Endothelial cell of umbilical vein (primary cell): ENCODE results near the gene PHF1. TPM values are rescaled to one million over a fixed set of nuclear protein-coding genes. Genes with fewer than 3 reads are reported as not detected.

Experiments
- BruUV-seq: library from RNA; stranded (reverse); fragments of 400-500 nt; replicated peaks from 2 replicates; lab custom pipeline; 2021; lab: Mats Ljungman, UMichigan
- CTCF ChIA-PET: fragments of 300-600, 350-600 bp; sonication (Branson Sonifier 250); formaldehyde crosslinking; loops from one replicate; lab custom pipeline; 2021; ENCODE audit warnings: antibody characterized with exemption, inconsistent platforms; lab: Charles Lee
- POLR2A ChIA-PET: fragments of 300-600, 350-600 bp; sonication (Branson Sonifier 250); formaldehyde crosslinking; loops from one replicate; lab custom pipeline; 2021; ENCODE audit warnings: antibody characterized with exemption, inconsistent platforms; lab: Charles Lee
- DNase-seq: peaks from one replicate; pipeline ENCODE4 v3.0.0-alpha.2; 2011; ENCODE audit warnings: low read depth, low spot score
- FAIRE-seq: peaks from 2 replicates; lab custom pipeline; 2011; peaks lifted over from hg19 to GRCh38; lab: Jason Lieb, UNC
- H2AFZ ChIP-seq: 2 replicates; pipeline ENCODE4 v1.6.0; 2012; ENCODE audit warnings: low read depth, low read length, control low read depth, inconsistent platforms
- H3K27ac ChIP-seq: 2 replicates; pipeline ENCODE4 v1.5.1; 2011; ENCODE audit warnings: low read depth, mild to moderate bottlenecking, control low read depth, low read length, moderate library complexity; ENCODE audit not compliant: insufficient read depth
- H3K27me3 ChIP-seq, 2 experiments: 2 replicates each; pipeline versions ENCODE4 v1.6.0 to v1.6.1; 2011; ENCODE audit warnings: low read length in 2 of 2, mixed read lengths in 1 of 2; ENCODE audit not compliant: control insufficient read depth in 2 of 2, insufficient read depth in 2 of 2
- H3K36me3 ChIP-seq, 2 experiments: 2 replicates in 1 of 2; 3 replicates in 1 of 2; pipeline ENCODE4 v1.5.1; 2011; ENCODE audit warnings: low read length in 2 of 2, mild to moderate bottlenecking in 1 of 2, moderate library complexity in 1 of 2; ENCODE audit not compliant: control insufficient read depth in 2 of 2, insufficient read depth in 2 of 2; ENCODE audit errors: extremely low read depth in 1 of 2
- H3K4me1 ChIP-seq: 3 replicates; pipeline ENCODE4 v1.5.1; 2011; ENCODE audit warnings: mild to moderate bottlenecking, low read length; ENCODE audit not compliant: control insufficient read depth, insufficient read depth; ENCODE audit errors: extremely low read depth
- H3K4me2 ChIP-seq: 2 replicates; pipeline ENCODE4 v1.6.1; 2011; ENCODE audit warnings: low read length, control low read depth, mixed read lengths; ENCODE audit not compliant: insufficient read depth
- H3K4me3 ChIP-seq, 3 experiments: fragments of 200-600 bp in 1 of 3; sonication (generic), shearing (Covaris generic) in 1 of 3; replicated peaks in 1 of 3; 2 replicates each; pipeline ENCODE4 v1.5.1; 2011 to 2016; ENCODE audit warnings: control low read depth in 3 of 3, low read length in 3 of 3, mild to moderate bottlenecking in 2 of 3, inconsistent platforms in 1 of 3, low read depth in 1 of 3, moderate library complexity in 1 of 3; ENCODE audit not compliant: insufficient read depth in 1 of 3
- H3K79me2 ChIP-seq: 2 replicates; pipeline ENCODE4 v1.6.0; 2012; ENCODE audit warnings: low read length, inconsistent platforms; ENCODE audit not compliant: control insufficient read depth, insufficient read depth
- H3K9ac ChIP-seq: replicated peaks from 2 replicates; pipeline ENCODE3; 2011; ENCODE audit warnings: low read length, control low read depth; ENCODE audit not compliant: insufficient read depth; ENCODE audit errors: extremely low read depth
- H3K9me1 ChIP-seq: replicated peaks from 3 replicates; pipeline ENCODE4 v1.6.0; 2011; ENCODE audit warnings: mild to moderate bottlenecking, low read length; ENCODE audit not compliant: control insufficient read depth, insufficient read depth; ENCODE audit errors: extremely low read depth
- H3K9me3 ChIP-seq: replicated peaks from 2 replicates; pipeline ENCODE4 v1.5.1; 2012; ENCODE audit warnings: low read length, inconsistent platforms; ENCODE audit not compliant: control insufficient read depth, insufficient read depth
- H4K20me1 ChIP-seq: replicated peaks from 2 replicates; pipeline ENCODE3; 2011; ENCODE audit warnings: mild to moderate bottlenecking, low read length; ENCODE audit not compliant: control insufficient read depth, insufficient read depth; ENCODE audit errors: extremely low read depth
- CTCF ChIP-seq, 2 donors: IDR thresholded peaks; 1 replicate in 1 of 2; 2 replicates in 1 of 2; pipeline ENCODE4 v1.5.1; 2011; ENCODE audit warnings: low read length in 2 of 2, mild to moderate bottlenecking in 2 of 2, moderate library complexity in 2 of 2, control low read depth in 1 of 2, inconsistent platforms in 1 of 2, low read depth in 1 of 2; ENCODE audit not compliant: insufficient read depth in 1 of 2; ENCODE audit errors: extremely low read depth in 1 of 2
- EZH2 ChIP-seq: IDR thresholded peaks from 2 replicates; pipeline ENCODE4 v1.6.1; 2012; ENCODE audit warnings: borderline replicate concordance, low read depth, mild to moderate bottlenecking, moderate library complexity, low read length, inconsistent platforms; ENCODE audit not compliant: severe bottlenecking
- FOS ChIP-seq: IDR thresholded peaks from 2 replicates; pipeline ENCODE4 v1.6.1; 2011; ENCODE audit warnings: mild to moderate bottlenecking, low read length, moderate library complexity, borderline replicate concordance; ENCODE audit not compliant: insufficient read depth
- GATA2 ChIP-seq: IDR thresholded peaks from 2 replicates; pipeline ENCODE4 v1.7.0; 2011; ENCODE audit warnings: low read depth, mild to moderate bottlenecking, moderate library complexity, mixed read lengths, low read length; ENCODE audit not compliant: insufficient read length, insufficient read depth
- JUN ChIP-seq: IDR thresholded peaks from 2 replicates; pipeline ENCODE4 v1.6.1; 2011; ENCODE audit warnings: borderline replicate concordance, low read depth; ENCODE audit not compliant: insufficient read length, insufficient read depth
- MAX ChIP-seq: IDR thresholded peaks from 2 replicates; pipeline ENCODE4 v1.6.1; 2011; ENCODE audit not compliant: insufficient read depth, insufficient read length
- MYC ChIP-seq: IDR thresholded peaks from one replicate; pipeline ENCODE4 v1.6.1; 2011; ENCODE audit warnings: mild to moderate bottlenecking, low read depth, low read length
- POLR2A ChIP-seq: IDR thresholded peaks from 2 replicates; pipeline ENCODE4 v1.6.1; 2012; ENCODE audit warnings: low read depth, mild to moderate bottlenecking, control low read depth, low read length
- POLR2AphosphoS5 ChIP-seq: IDR thresholded peaks from 2 replicates; pipeline ENCODE4 v1.6.1; 2012; ENCODE audit warnings: low read depth, mild to moderate bottlenecking, control low read depth, low read length, moderate library complexity; ENCODE audit not compliant: insufficient read depth
- dilution Hi-C: fragments of 300-500 bp; cut with MboI; formaldehyde crosslinking; loops from one replicate; pipeline ENCODE4 v1.15.0; 2019; ENCODE audit warnings: low sequenced_read_pairs; ENCODE audit not compliant: extremely low pct_ligation_motif_present
- intact Hi-C: fragments of 100-400 bp; cut with micrococcal nuclease; formaldehyde crosslinking; loops from one replicate; pipeline ENCODE4 v1.10.0; 2022
- polyA plus RNA-seq, 4 experiments: library from polyadenylated mRNA; depleted of rRNA in 3 of 4; stranded (reverse) in 3 of 4; unstranded in 1 of 4; fragments of >200 nt; gene quantifications; 2 replicates each; pipeline versions ENCODE4 v1.2.1 to v1.2.3, GENCODE V29; 2011 to 2012; ENCODE audit warnings: missing spikeins in 1 of 4
- total RNA-seq: library from RNA; stranded (reverse); gene quantifications from 2 replicates; pipeline ENCODE4 v1.2.3, GENCODE V29; 2021

Gene PHF1
- total and polyA plus RNA-seq, 2 donors (not counting 3 experiments of a cell fraction or from before 2014, with no cell fraction given), result 32.5 to 53.1 TPM

GRCh38 chr6:33445119-33445603 is 34.3 kb downstream of the PHF1 start:
- Histone ChIP-seq H3K9ac (no peak overlapping the region), H2AFZ (no peak overlapping the region), H3K27me3 (no peaks in the 10 kb centered on the region), H3K27ac (no peak overlapping the region), H4K20me1 (no peaks in the 10 kb centered on the region), H3K9me3 (no peaks in the 10 kb centered on the region), H3K79me2 (no peaks in the 10 kb centered on the region), H3K4me3 (no peak overlapping the region), H3K4me1 (no peaks in the 10 kb centered on the region), H3K36me3 (peaks cover 0 to 16% of the 10 kb centered on the region in 2 experiments), H3K4me2 (no peak overlapping the region), H3K9me1 (no peaks in the 10 kb centered on the region)
- intact Hi-C loops, result no loop called here
- no TSS peak for BruUV-seq
- ChIA-PET POLR2A (interaction anchor here (0.6 kb wide), 1 partner anchor 1349 kb away, joined by 3 read pairs; no protein-coding TSS in a partner anchor), CTCF (interaction anchor here (1.5 kb wide), 1 partner anchor 42 kb away, joined by 3 read pairs; no protein-coding TSS in a partner anchor)
- dilution Hi-C loops, result no loop called here
- TF ChIP-seq MAX (no peak), EZH2 (no peak), MYC (no peak), JUN (no peak)
- FAIRE-seq (no peak), DNase-seq (no peak)

- H3K4me3 ChIP-seq, result no peak overlapping the region
- dilution Hi-C loops (no loop called here), intact Hi-C loops (no loop called here)
- H3K4me1 ChIP-seq, result no peaks in the 10 kb centered on the region
- DNase-seq (no peak), FAIRE-seq (no peak)
- ChIA-PET POLR2A (no interaction called here), CTCF (interaction anchor here (1.5 kb wide), 1 partner anchor 40 kb away, joined by 3 read pairs; no protein-coding TSS in a partner anchor)
- no peak for TF ChIP-seq POLR2AphosphoS5
- TF ChIP-seq POLR2A, result no peak
- TF ChIP-seq EZH2, result no peak
- TF ChIP-seq CTCF (IDR thresholded peaks at IDR 0.05; ENCODE audit: extremely low read depth in 1 of 2, insufficient read depth in 1 of 2, low read depth in 1 of 2, low read length in 2 of 2), result no peak
- TF ChIP-seq MAX, result no peak
- no peak for TF ChIP-seq MYC
- TF ChIP-seq GATA2, result no peak
- TF ChIP-seq FOS, result no peak
- no peak for TF ChIP-seq JUN
- no peaks in the 10 kb centered on the region for H3K9me3 ChIP-seq
- BruUV-seq, result no TSS peak
- no peaks in the 10 kb centered on the region for H3K27me3 ChIP-seq
- H3K4me2 ChIP-seq, result no peak overlapping the region
- no peak overlapping the region for H2AFZ ChIP-seq
- no peak overlapping the region for H3K9ac ChIP-seq
- H3K9me1 ChIP-seq, result no peaks in the 10 kb centered on the region
- no peaks in the 10 kb centered on the region for H3K79me2 ChIP-seq
- no peaks in the 10 kb centered on the region for H4K20me1 ChIP-seq
- H3K27ac ChIP-seq, result no peak overlapping the region
- peaks cover 0 to 14% of the 10 kb centered on the region in 2 experiments for H3K36me3 ChIP-seq
These were observed 35.5 kb downstream of the PHF1 start for GRCh38 chr6:33446356-33446755.
